ENCODE results near the gene TNRC18.

Gene TNRC18

DNA sequence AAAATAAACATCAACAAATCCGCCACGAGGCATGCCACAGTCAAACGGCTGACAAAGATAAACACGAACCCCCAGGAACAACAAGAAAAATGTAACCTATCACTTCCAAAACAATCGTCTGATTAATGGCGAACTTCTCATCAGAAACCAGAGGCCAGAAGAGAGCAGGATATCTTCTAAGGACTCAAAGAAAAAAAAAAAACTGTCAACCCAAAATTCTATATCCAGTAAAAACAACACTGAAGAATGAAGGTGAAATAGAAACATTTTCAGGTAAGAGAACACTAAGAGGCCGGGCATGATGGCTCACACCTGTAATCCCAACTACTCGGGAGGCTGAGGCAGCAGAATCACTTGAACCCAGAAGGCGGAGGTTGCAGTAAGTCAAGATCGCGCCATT is 86.6 kb downstream of the TNRC18 start:
- Histone ChIP-seq H3K9ac (ENCODE audit: low read depth, low read length) (no peak overlapping the region), H3K36me3 (ENCODE audit: insufficient read depth, low read length) (peaks cover 86% of the 10 kb centered on the region), H3K4me1 (ENCODE audit: insufficient read depth, low read length) (peaks cover 12% of the 10 kb centered on the region), H3K9me3 (ENCODE audit: insufficient read depth, low read length, severe bottlenecking) (peaks cover 6% of the 10 kb centered on the region), H4K20me1 (ENCODE audit: insufficient read depth, low read length) (peaks cover 24% of the 10 kb centered on the region), H3K4me2 (ENCODE audit: insufficient read depth, low read length) (no peak overlapping the region), H3K4me3 (ENCODE audit: low read depth in 1 of 2, low read length in 2 of 2) (no peak overlapping the region), H3K27ac (ENCODE audit: low read length) (no peak overlapping the region), H3K27me3 (ENCODE audit: insufficient read depth, low read length, poor library complexity) (no peaks in the 10 kb centered on the region), H2AFZ (ENCODE audit: low read depth, low read length) (no peak overlapping the region), H3K79me2 (ENCODE audit: insufficient read depth, low read length) (peaks cover 2% of the 10 kb centered on the region)
- TF ChIP-seq, protein P1, sequence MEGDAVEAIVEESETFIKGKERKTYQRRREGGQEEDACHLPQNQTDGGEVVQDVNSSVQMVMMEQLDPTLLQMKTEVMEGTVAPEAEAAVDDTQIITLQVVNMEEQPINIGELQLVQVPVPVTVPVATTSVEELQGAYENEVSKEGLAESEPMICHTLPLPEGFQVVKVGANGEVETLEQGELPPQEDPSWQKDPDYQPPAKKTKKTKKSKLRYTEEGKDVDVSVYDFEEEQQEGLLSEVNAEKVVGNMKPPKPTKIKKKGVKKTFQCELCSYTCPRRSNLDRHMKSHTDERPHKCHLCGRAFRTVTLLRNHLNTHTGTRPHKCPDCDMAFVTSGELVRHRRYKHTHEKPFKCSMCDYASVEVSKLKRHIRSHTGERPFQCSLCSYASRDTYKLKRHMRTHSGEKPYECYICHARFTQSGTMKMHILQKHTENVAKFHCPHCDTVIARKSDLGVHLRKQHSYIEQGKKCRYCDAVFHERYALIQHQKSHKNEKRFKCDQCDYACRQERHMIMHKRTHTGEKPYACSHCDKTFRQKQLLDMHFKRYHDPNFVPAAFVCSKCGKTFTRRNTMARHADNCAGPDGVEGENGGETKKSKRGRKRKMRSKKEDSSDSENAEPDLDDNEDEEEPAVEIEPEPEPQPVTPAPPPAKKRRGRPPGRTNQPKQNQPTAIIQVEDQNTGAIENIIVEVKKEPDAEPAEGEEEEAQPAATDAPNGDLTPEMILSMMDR (IDR thresholded peaks at IDR 0.05; ENCODE audit: borderline replicate concordance, extremely low read depth, low read length, poor library complexity, severe bottlenecking), result no peak
- no peak for TF ChIP-seq EZH2 (IDR thresholded peaks at IDR 0.05; ENCODE audit: borderline replicate concordance, low read depth, low read length, severe bottlenecking)
- ATAC-seq (ENCODE audit: insufficient read depth, low read depth) (no peak), DNase-seq (no peak)

GRCh38 chr7:5334671-5335070 is 89.0 kb downstream of the TNRC18 start:
- TF ChIP-seq, protein P1 (IDR thresholded peaks at IDR 0.05; ENCODE audit: borderline replicate concordance, extremely low read depth, low read length, poor library complexity, severe bottlenecking), result no peak
- TF ChIP-seq EZH2 (IDR thresholded peaks at IDR 0.05; ENCODE audit: borderline replicate concordance, low read depth, low read length, severe bottlenecking), result no peak
- no peak overlapping the region for H2AFZ ChIP-seq (ENCODE audit: low read depth, low read length)
- peaks cover 83% of the 10 kb centered on the region for H3K36me3 ChIP-seq (ENCODE audit: insufficient read depth, low read length)
- peaks cover 2% of the 10 kb centered on the region for H3K79me2 ChIP-seq (ENCODE audit: insufficient read depth, low read length)
- no peak overlapping the region for H3K4me3 ChIP-seq (ENCODE audit: low read depth in 1 of 2, low read length in 2 of 2)
- no peak overlapping the region for H3K27ac ChIP-seq (ENCODE audit: low read length)
- peaks cover 29% of the 10 kb centered on the region for H3K4me1 ChIP-seq (ENCODE audit: insufficient read depth, low read length)
- H3K9ac ChIP-seq (ENCODE audit: low read depth, low read length), result no peak overlapping the region
- peaks cover 40% of the 10 kb centered on the region for H4K20me1 ChIP-seq (ENCODE audit: insufficient read depth, low read length)
- H3K9me3 ChIP-seq (ENCODE audit: insufficient read depth, low read length, severe bottlenecking), result peaks cover 6% of the 10 kb centered on the region
- DNase-seq (no peak), ATAC-seq (ENCODE audit: insufficient read depth, low read depth) (no peak)
- H3K4me2 ChIP-seq (ENCODE audit: insufficient read depth, low read length), result no peak overlapping the region
- H3K27me3 ChIP-seq (ENCODE audit: insufficient read depth, low read length, poor library complexity), result no peaks in the 10 kb centered on the region

- Histone ChIP-seq H3K9ac (ENCODE audit: low read depth, low read length) (no peak overlapping the region), H3K4me2 (ENCODE audit: insufficient read depth, low read length) (no peak overlapping the region), H3K4me1 (ENCODE audit: insufficient read depth, low read length) (peaks cover 35% of the 10 kb centered on the region), H3K36me3 (ENCODE audit: insufficient read depth, low read length) (peaks cover 73% of the 10 kb centered on the region), H2AFZ (ENCODE audit: low read depth, low read length) (no peak overlapping the region), H3K27me3 (ENCODE audit: insufficient read depth, low read length, poor library complexity) (no peaks in the 10 kb centered on the region), H4K20me1 (ENCODE audit: insufficient read depth, low read length) (peaks cover 40% of the 10 kb centered on the region), H3K27ac (ENCODE audit: low read length) (no peak overlapping the region), H3K9me3 (ENCODE audit: insufficient read depth, low read length, severe bottlenecking) (peaks cover 6% of the 10 kb centered on the region), H3K79me2 (ENCODE audit: insufficient read depth, low read length) (peaks cover 2% of the 10 kb centered on the region), H3K4me3 (ENCODE audit: low read depth in 1 of 2, low read length in 2 of 2) (no peak overlapping the region)
- ATAC-seq (ENCODE audit: insufficient read depth, low read depth), result no peak
- TF ChIP-seq, protein P1 (IDR thresholded peaks at IDR 0.05; ENCODE audit: borderline replicate concordance, extremely low read depth, low read length, poor library complexity, severe bottlenecking), result no peak
- TF ChIP-seq EZH2 (IDR thresholded peaks at IDR 0.05; ENCODE audit: borderline replicate concordance, low read depth, low read length, severe bottlenecking), result no peak
- no peak for DNase-seq
Measured at GRCh38 chr7:5333121-5334045, 90.3 kb downstream of the TNRC18 start.

Data from DND-41 (cell line).